Muscle of leg (tissue), 11 donors: ENCODE measurements around the gene CTIF. TPM values are rescaled to one million over a fixed set of nuclear protein-coding genes. Genes with fewer than 3 reads are reported as not detected.
A peak's percentile ranks its signal among the peaks of the same experiment; 100 is the strongest.

Source experiments
- DNase-seq: peaks from one replicate; pipeline ENCODE4 v3.0.0; 2013
- H3K27ac ChIP-seq: one replicate; pipeline ENCODE4 v1.5.1; 2013; ENCODE audit warnings: mild to moderate bottlenecking, low read length, control low read depth
- H3K27me3 ChIP-seq: one replicate; pipeline ENCODE4 v1.6.1; 2013; ENCODE audit warnings: low read length; ENCODE audit not compliant: control insufficient read depth, insufficient read depth
- H3K36me3 ChIP-seq: one replicate; pipeline ENCODE4 v1.6.1; 2013; ENCODE audit warnings: low read length; ENCODE audit not compliant: control insufficient read depth, insufficient read depth
- H3K4me1 ChIP-seq: one replicate; pipeline ENCODE4 v1.6.1; 2013; ENCODE audit warnings: low read length; ENCODE audit not compliant: control insufficient read depth, insufficient read depth
- H3K4me3 ChIP-seq: one replicate; pipeline ENCODE4 v1.5.1; 2013; ENCODE audit warnings: low read length, control low read depth
- H3K9me3 ChIP-seq: replicated peaks from 2 replicates; pipeline ENCODE4 v1.6.1; 2013; ENCODE audit warnings: low read depth, low read length; ENCODE audit not compliant: control insufficient read depth
- WGBS: methylation state at CpG from one replicate; pipeline ENCODE4 v1.1.5; 2013; ENCODE audit warnings: missing lambda C conversion rate; ENCODE audit not compliant: insufficient coverage; 5-methylcytosine and 5-hydroxymethylcytosine counted together
- polyA plus RNA-seq, 8 donors: library from polyadenylated mRNA; unstranded; fragments of 120-200 nt; gene quantifications; one replicate each; pipeline versions ENCODE4 v1.2.1 to v1.2.3, GENCODE V29; 2013; ENCODE audit warnings: inconsistent platforms in 1 of 8, low replicate concordance in 1 of 8; ENCODE audit not compliant: insufficient read length in 8 of 8, insufficient read depth in 1 of 8
- total RNA-seq: library from RNA; stranded (reverse); fragments of 120-200 nt; gene quantifications from one replicate; pipeline ENCODE4 v1.2.4, GENCODE V29; 2013

Gene CTIF
- total and polyA plus RNA-seq, 9 donors, result 16.3 to 46.8 (median 32.5) TPM

GRCh38 chr18:48530399-48531081 is 8.3 kb upstream of the CTIF start:
- Histone ChIP-seq H3K36me3 (no peaks in the 10 kb centered on the region), H3K4me1 (peaks cover 4% of the 10 kb centered on the region), H3K27ac (no peak overlapping the region), H3K4me3 (no peak overlapping the region), H3K27me3 (peaks cover 5% of the 10 kb centered on the region), H3K9me3 (no peaks in the 10 kb centered on the region)
- DNase-seq, result no peak
- WGBS, result 68% methylated on average over 2 of the region's 3 CpGs

GRCh38 chr18:48531082-48531403 is 7.8 kb upstream of the CTIF start:
- no peaks in the 10 kb centered on the region for H3K36me3 ChIP-seq
- no peak for DNase-seq
- peaks cover 5% of the 10 kb centered on the region for H3K27me3 ChIP-seq
- H3K9me3 ChIP-seq, result no peaks in the 10 kb centered on the region
- peaks cover 4% of the 10 kb centered on the region for H3K4me1 ChIP-seq
- no peak overlapping the region for H3K27ac ChIP-seq
- no peak overlapping the region for H3K4me3 ChIP-seq
- WGBS, result no CpG with 5 or more reads among the region's 1 CpG

GRCh38 chr18:48531908-48532307 is 6.9 kb upstream of the CTIF start:
- peaks cover 1% of the 10 kb centered on the region for H3K27me3 ChIP-seq
- no peaks in the 10 kb centered on the region for H3K9me3 ChIP-seq
- H3K4me1 ChIP-seq, result peaks cover 4% of the 10 kb centered on the region
- DNase-seq, result no peak
- H3K27ac ChIP-seq, result no peak overlapping the region
- H3K36me3 ChIP-seq, result no peaks in the 10 kb centered on the region
- no peak overlapping the region for H3K4me3 ChIP-seq
- 55% methylated on average over 2 of the region's 3 CpGs for WGBS

GRCh38 chr18:48533340-48534070 is 5.3 kb upstream of the CTIF start:
- Histone ChIP-seq H3K36me3 (no peaks in the 10 kb centered on the region), H3K9me3 (no peaks in the 10 kb centered on the region), H3K27me3 (no peaks in the 10 kb centered on the region), H3K4me1 (peaks cover 7% of the 10 kb centered on the region), H3K4me3 (no peak overlapping the region), H3K27ac (no peak overlapping the region)
- DNase-seq, result no peak
- WGBS, result 70% methylated on average over 2 of the region's 6 CpGs

- 72% methylated on average over 2 of the region's 3 CpGs for WGBS
- Histone ChIP-seq H3K9me3 (no peaks in the 10 kb centered on the region), H3K27me3 (no peaks in the 10 kb centered on the region), H3K4me1 (peaks cover 9% of the 10 kb centered on the region), H3K4me3 (no peak overlapping the region), H3K27ac (no peak overlapping the region), H3K36me3 (no peaks in the 10 kb centered on the region)
- no peak for DNase-seq
These were observed 4.5 kb upstream of the CTIF start for GRCh38 chr18:48534364-48534763.

GRCh38 chr18:48535956-48536355 is 2.9 kb upstream of the CTIF start:
- no peaks in the 10 kb centered on the region for H3K27me3 ChIP-seq
- H3K9me3 ChIP-seq, result no peaks in the 10 kb centered on the region
- 53% methylated on average over 2 of the region's 2 CpGs for WGBS
- no peak overlapping the region for H3K4me3 ChIP-seq
- H3K36me3 ChIP-seq, result no peaks in the 10 kb centered on the region
- no peak for DNase-seq
- H3K4me1 ChIP-seq, result peaks cover 5% of the 10 kb centered on the region
- H3K27ac ChIP-seq, result no peak overlapping the region

GRCh38 chr18:48536516-48536915 is 2.3 kb upstream of the CTIF start:
- Histone ChIP-seq H3K9me3 (no peaks in the 10 kb centered on the region), H3K27ac (no peak overlapping the region), H3K4me3 (no peak overlapping the region), H3K4me1 (peaks cover 9% of the 10 kb centered on the region), H3K27me3 (no peaks in the 10 kb centered on the region), H3K36me3 (no peaks in the 10 kb centered on the region)
- 85% methylated on average over 5 of the region's 6 CpGs for WGBS
- no peak for DNase-seq

- no peaks in the 10 kb centered on the region for H3K9me3 ChIP-seq
- H3K27me3 ChIP-seq, result peaks cover under 1% of the 10 kb centered on the region
- peak overlapping the region; percentile 79 for H3K4me3 ChIP-seq
- peak overlapping the region; percentile 94 for H3K27ac ChIP-seq
- 0% methylated on average over 57 of the region's 70 CpGs for WGBS
- DNase-seq, result peak; percentile 78
- H3K36me3 ChIP-seq, result no peaks in the 10 kb centered on the region
- H3K4me1 ChIP-seq, result peaks cover 15% of the 10 kb centered on the region
These were observed 797 bp downstream of the CTIF start for GRCh38 chr18:48539406-48540250.

GRCh38 chr18:48540251-48541025 is 1.6 kb downstream of the CTIF start:
- peak overlapping the region; percentile 94 for H3K27ac ChIP-seq
- DNase-seq, result peak; percentile 78
- peaks cover 3% of the 10 kb centered on the region for H3K27me3 ChIP-seq
- H3K4me3 ChIP-seq, result peak overlapping the region; percentile 79
- under 1% methylated on average over 75 of the region's 86 CpGs for WGBS
- no peaks in the 10 kb centered on the region for H3K36me3 ChIP-seq
- no peaks in the 10 kb centered on the region for H3K9me3 ChIP-seq
- H3K4me1 ChIP-seq, result peaks cover 23% of the 10 kb centered on the region
